Astrocyte (in vitro differentiated cells and primary cell): ENCODE data around the gene GREB1L. TPM values are rescaled to one million over a fixed set of nuclear protein-coding genes. Genes with fewer than 3 reads are reported as not detected.

Experiments used
- DNase-seq: peaks from one replicate; pipeline ENCODE4 v3.0.0-alpha.2; 2010; ENCODE audit warnings: low read depth
- FAIRE-seq: peaks from 2 replicates; lab custom pipeline; 2011; peaks lifted over from hg19 to GRCh38; lab: Jason Lieb, UNC
- H2AFZ ChIP-seq: 2 replicates; pipeline ENCODE4 v1.6.0; 2012; ENCODE audit warnings: low read depth, low read length, inconsistent platforms
- H3K27ac ChIP-seq: 2 replicates; pipeline ENCODE4 v1.5.1; 2011; ENCODE audit warnings: low read depth, low read length, inconsistent platforms
- H3K27me3 ChIP-seq: 2 replicates; pipeline ENCODE4 v1.6.0; 2011; ENCODE audit warnings: low read length, inconsistent platforms; ENCODE audit not compliant: insufficient read depth
- H3K36me3 ChIP-seq: 2 replicates; pipeline ENCODE4 v1.5.1; 2011; ENCODE audit warnings: low read length, inconsistent platforms; ENCODE audit not compliant: insufficient read depth
- H3K4me1 ChIP-seq: 2 replicates; pipeline ENCODE4 v1.5.1; 2011; ENCODE audit warnings: low read length, inconsistent platforms; ENCODE audit not compliant: insufficient read depth
- H3K4me2 ChIP-seq: 2 replicates; pipeline ENCODE4 v1.6.0; 2012; ENCODE audit warnings: low read length, inconsistent platforms
- H3K4me3 ChIP-seq: 2 replicates; pipeline ENCODE4 v1.5.1; 2011; ENCODE audit warnings: low read depth, mild to moderate bottlenecking, low read length, inconsistent platforms; ENCODE audit not compliant: insufficient read depth
- H3K79me2 ChIP-seq: 2 replicates; pipeline ENCODE4 v1.6.0; 2012; ENCODE audit warnings: mild to moderate bottlenecking, low read length, inconsistent platforms; ENCODE audit not compliant: insufficient read depth
- H3K9ac ChIP-seq: 2 replicates; pipeline ENCODE4 v1.6.0; 2012; ENCODE audit warnings: mild to moderate bottlenecking, low read length, inconsistent platforms
- H3K9me3 ChIP-seq: 2 replicates; pipeline ENCODE4 v1.5.1; 2012; ENCODE audit warnings: low read depth, mild to moderate bottlenecking, low read length, inconsistent platforms; ENCODE audit not compliant: insufficient read depth
- H4K20me1 ChIP-seq: 2 replicates; pipeline ENCODE4 v1.6.0; 2012; ENCODE audit warnings: low read length, inconsistent platforms; ENCODE audit not compliant: insufficient read depth
- H3K27ac Mint-ChIP-seq: one replicate; pipeline ENCODE4 v1.8.0; 2021; ENCODE audit warnings: mild to moderate bottlenecking, mixed read lengths; ENCODE audit not compliant: unreplicated experiment
- H3K27me3 Mint-ChIP-seq: one replicate; pipeline ENCODE4 v1.8.0; 2021; ENCODE audit warnings: low read depth, mixed read lengths; ENCODE audit not compliant: unreplicated experiment
- H3K36me3 Mint-ChIP-seq: one replicate; pipeline ENCODE4 v1.8.0; 2021; ENCODE audit warnings: low read depth, mixed read lengths; ENCODE audit not compliant: unreplicated experiment
- H3K4me1 Mint-ChIP-seq: one replicate; pipeline ENCODE4 v1.8.0; 2021; ENCODE audit warnings: low read depth, mixed read lengths; ENCODE audit not compliant: unreplicated experiment
- H3K4me3 Mint-ChIP-seq: one replicate; pipeline ENCODE4 v1.8.0; 2021; ENCODE audit warnings: mild to moderate bottlenecking, moderate library complexity, mixed read lengths; ENCODE audit not compliant: unreplicated experiment
- H3K9me3 Mint-ChIP-seq: one replicate; pipeline ENCODE4 v1.8.0; 2021; ENCODE audit warnings: mild to moderate bottlenecking, mixed read lengths; ENCODE audit not compliant: unreplicated experiment
- CTCF ChIP-seq: IDR thresholded peaks from 2 replicates; pipeline ENCODE4 v1.5.1; 2011; ENCODE audit warnings: low read depth, mild to moderate bottlenecking, inconsistent platforms, low read length, moderate library complexity; ENCODE audit not compliant: insufficient read depth
- EZH2 ChIP-seq: IDR thresholded peaks from 2 replicates; pipeline ENCODE4 v1.6.1; 2012; ENCODE audit warnings: mild to moderate bottlenecking, low read length, inconsistent platforms; ENCODE audit not compliant: insufficient read depth
- total RNA-seq: library from RNA; stranded (reverse); gene quantifications from 2 replicates; pipeline ENCODE4 v1.2.1, GENCODE V29; 2021

GREB1L gene
- total RNA-seq, 1 donor from 2014 or later, result 16.2 TPM

GRCh38 chr18:21203542-21204241, 38.3 kb upstream of the GREB1L start:
- DNase-seq (no peak), FAIRE-seq (no peak)
- Histone ChIP-seq H3K79me2 (no peaks in the 10 kb centered on the region), H3K4me3 (no peak overlapping the region), H3K27ac (no peak overlapping the region), H3K9ac (no peak overlapping the region), H2AFZ (no peak overlapping the region), H3K27me3 (no peaks in the 10 kb centered on the region), H3K4me1 (no peaks in the 10 kb centered on the region), H4K20me1 (no peaks in the 10 kb centered on the region), H3K9me3 (no peaks in the 10 kb centered on the region), H3K36me3 (no peaks in the 10 kb centered on the region), H3K4me2 (no peak overlapping the region)
- H3K27ac Mint-ChIP-seq, result no peak overlapping the region
- no peaks in the 10 kb centered on the region for H3K36me3 Mint-ChIP-seq
- TF ChIP-seq CTCF (no peak), EZH2 (no peak)
- no peaks in the 10 kb centered on the region for H3K4me1 Mint-ChIP-seq
- H3K9me3 Mint-ChIP-seq, result no peaks in the 10 kb centered on the region
- no peak overlapping the region for H3K4me3 Mint-ChIP-seq
- H3K27me3 Mint-ChIP-seq, result no peaks in the 10 kb centered on the region

DNA sequence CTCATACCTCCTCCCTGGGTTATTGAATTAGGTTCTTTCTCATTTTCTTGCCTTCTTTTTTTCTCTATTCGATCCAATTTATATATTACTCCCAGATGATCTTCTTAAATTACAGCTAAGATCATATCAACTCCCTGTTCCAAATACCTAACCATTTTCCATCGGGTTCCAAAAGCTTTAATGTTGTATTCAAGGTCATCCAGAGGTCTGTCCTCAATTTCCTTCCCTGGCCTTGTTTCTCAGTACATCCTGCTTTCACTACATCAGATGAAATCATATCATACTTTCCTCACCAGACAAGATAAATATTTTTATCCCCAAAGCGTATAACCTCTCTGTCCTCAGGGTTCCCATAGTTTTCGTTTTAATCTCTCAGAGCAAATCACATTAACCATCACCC, 36.3 kb upstream of the GREB1L start:
- TF ChIP-seq CTCF, result no peak
- no peak for TF ChIP-seq EZH2
- no peak overlapping the region for H2AFZ ChIP-seq
- H4K20me1 ChIP-seq, result no peaks in the 10 kb centered on the region
- H3K27me3 Mint-ChIP-seq, result no peaks in the 10 kb centered on the region
- H3K27ac ChIP-seq, result no peak overlapping the region
- no peaks in the 10 kb centered on the region for H3K9me3 Mint-ChIP-seq
- no peak overlapping the region for H3K9ac ChIP-seq
- H3K9me3 ChIP-seq, result no peaks in the 10 kb centered on the region
- no peaks in the 10 kb centered on the region for H3K36me3 ChIP-seq
- H3K4me3 ChIP-seq, result no peak overlapping the region
- H3K27ac Mint-ChIP-seq, result no peak overlapping the region
- DNase-seq, result no peak
- H3K4me1 ChIP-seq, result no peaks in the 10 kb centered on the region
- FAIRE-seq, result no peak
- H3K4me2 ChIP-seq, result no peak overlapping the region
- H3K27me3 ChIP-seq, result no peaks in the 10 kb centered on the region
- no peaks in the 10 kb centered on the region for H3K36me3 Mint-ChIP-seq
- no peaks in the 10 kb centered on the region for H3K4me1 Mint-ChIP-seq
- no peaks in the 10 kb centered on the region for H3K79me2 ChIP-seq
- H3K4me3 Mint-ChIP-seq, result no peak overlapping the region

DNA sequence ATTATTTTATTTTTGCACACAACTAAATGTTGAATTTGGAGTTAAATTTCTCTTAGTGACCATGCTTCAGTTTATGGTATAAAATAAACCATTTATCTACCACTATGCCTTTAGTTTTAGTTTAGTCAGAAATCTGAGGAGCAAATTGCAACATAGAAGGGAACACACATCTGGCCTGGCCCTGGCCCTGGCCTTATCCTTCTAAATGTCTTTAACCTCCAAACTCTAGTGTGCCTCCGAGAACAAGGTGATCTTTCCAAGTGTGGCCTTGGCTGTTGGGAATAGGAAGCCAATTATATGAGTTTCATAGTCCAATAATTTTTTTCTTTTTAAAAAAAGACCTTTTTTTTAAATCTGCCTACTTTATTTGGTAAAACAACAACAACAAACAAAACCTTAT, 31.8 kb upstream of the GREB1L start:
- Mint-ChIP-seq H3K27me3 (no peaks in the 10 kb centered on the region), H3K4me1 (no peaks in the 10 kb centered on the region), H3K9me3 (no peaks in the 10 kb centered on the region), H3K4me3 (no peak overlapping the region), H3K36me3 (no peaks in the 10 kb centered on the region), H3K27ac (no peak overlapping the region)
- Histone ChIP-seq H3K27ac (no peak overlapping the region), H3K9me3 (no peaks in the 10 kb centered on the region), H3K4me1 (no peaks in the 10 kb centered on the region), H3K4me3 (no peak overlapping the region), H3K36me3 (no peaks in the 10 kb centered on the region), H2AFZ (no peak overlapping the region), H3K4me2 (no peak overlapping the region), H3K9ac (no peak overlapping the region), H3K79me2 (no peaks in the 10 kb centered on the region), H3K27me3 (no peaks in the 10 kb centered on the region), H4K20me1 (no peaks in the 10 kb centered on the region)
- no peak for FAIRE-seq
- TF ChIP-seq EZH2, result no peak
- DNase-seq, result no peak
